Activated naive CD8-positive, alpha-beta T cell treated with anti-CD3 and anti-CD28 coated beads, Interleukin-2, amount 50 U/mL, for 24 hours (primary cell): ENCODE results near the gene ZNF541.

ENCODE experiments used
- ATAC-seq: fragments of 150-1000 bp; cut with Tn5 transposase; one replicate; pipeline ENCODE4 v1.10.0; 2021
- DNase-seq: peaks from one replicate; pipeline ENCODE4 v3.0.0; 2021
- H3K27ac Mint-ChIP-seq: one replicate; pipeline ENCODE4 v1.8.0; 2021; ENCODE audit warnings: mild to moderate bottlenecking, mixed read lengths
- H3K27me3 Mint-ChIP-seq: one replicate; pipeline ENCODE4 v1.8.0; 2021; ENCODE audit warnings: mixed read lengths
- H3K36me3 Mint-ChIP-seq: one replicate; pipeline ENCODE4 v1.8.0; 2021; ENCODE audit warnings: low read depth, mixed read lengths
- H3K4me1 Mint-ChIP-seq: one replicate; pipeline ENCODE4 v1.8.0; 2021; ENCODE audit warnings: mixed read lengths
- H3K4me3 Mint-ChIP-seq: one replicate; pipeline ENCODE4 v1.8.0; 2021; ENCODE audit warnings: mild to moderate bottlenecking, moderate library complexity, mixed read lengths
- H3K9me3 Mint-ChIP-seq: one replicate; pipeline ENCODE4 v1.8.0; 2021; ENCODE audit warnings: mixed read lengths

Gene ZNF541

GRCh38 chr19:47573071-47574026 is at the start of gene ZNF541:
Gene ZNF541 (minus strand): TSS chr19:47573148. CDS start chr19:47555856, 17,292 bp downstream.
- peak within 1 kb of the TSS; percentile 28 for H3K27ac Mint-ChIP-seq
- H3K36me3 Mint-ChIP-seq, result peaks cover 2% of the 10 kb centered on the region
- peaks cover 26% of the 10 kb centered on the region for H3K4me1 Mint-ChIP-seq
- H3K27me3 Mint-ChIP-seq, result peaks cover 11% of the 10 kb centered on the region
- peak; percentile 57 for ATAC-seq
- no peaks in the 10 kb centered on the region for H3K9me3 Mint-ChIP-seq
- DNase-seq, result peak; percentile 70
- H3K4me3 Mint-ChIP-seq, result no peak within 1 kb of the TSS

DNA sequence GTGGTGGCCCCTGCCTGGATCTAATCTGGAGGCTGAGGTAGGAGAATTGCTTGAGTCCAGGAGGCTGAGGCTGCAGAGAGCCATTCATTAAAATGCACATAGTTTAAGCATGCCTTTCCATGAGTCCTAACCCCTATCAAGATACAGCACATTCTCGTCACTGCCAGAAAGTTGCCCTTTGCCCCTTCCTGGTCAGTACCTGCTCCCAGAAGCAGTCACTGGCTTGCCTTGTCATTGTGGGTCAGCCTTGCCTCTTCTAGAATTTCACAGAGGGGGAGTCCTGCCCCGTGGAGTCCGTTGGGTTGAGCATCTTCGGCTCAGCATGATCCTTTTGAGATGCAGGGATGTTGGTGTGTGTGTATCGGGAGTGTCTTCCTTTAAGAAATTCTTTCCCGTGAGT is 46.8 kb upstream of the ZNF541 start:
- H3K4me3 Mint-ChIP-seq, result no peak overlapping the region
- H3K4me1 Mint-ChIP-seq, result peaks cover 13% of the 10 kb centered on the region
- DNase-seq (no peak), ATAC-seq (no peak)
- no peak overlapping the region for H3K27ac Mint-ChIP-seq
- peaks cover 6% of the 10 kb centered on the region for H3K36me3 Mint-ChIP-seq
- no peaks in the 10 kb centered on the region for H3K27me3 Mint-ChIP-seq
- no peaks in the 10 kb centered on the region for H3K9me3 Mint-ChIP-seq

DNA sequence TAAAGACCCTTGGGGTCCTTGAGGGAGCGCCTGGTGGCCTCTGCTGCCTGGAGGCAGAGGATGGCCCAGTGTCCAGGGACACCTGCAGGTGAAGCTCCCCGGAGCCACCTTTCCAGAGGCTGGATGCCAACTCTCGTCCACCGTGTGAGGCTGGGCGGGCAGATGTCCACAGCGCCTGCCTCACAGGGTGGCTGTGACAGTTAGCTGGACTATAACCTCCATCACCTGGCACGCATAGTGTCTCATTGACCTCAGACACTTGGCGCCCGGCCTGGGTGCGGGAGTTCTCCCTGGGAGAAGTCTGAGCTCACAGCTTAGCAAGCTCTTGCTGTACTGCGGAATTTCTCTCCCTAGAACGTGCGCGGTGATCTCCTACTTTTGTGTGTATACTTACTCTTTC is 45.8 kb upstream of the ZNF541 start:
- H3K27ac Mint-ChIP-seq, result no peak overlapping the region
- no peaks in the 10 kb centered on the region for H3K9me3 Mint-ChIP-seq
- no peak for ATAC-seq
- H3K36me3 Mint-ChIP-seq, result peaks cover 3% of the 10 kb centered on the region
- no peaks in the 10 kb centered on the region for H3K27me3 Mint-ChIP-seq
- H3K4me1 Mint-ChIP-seq, result peaks cover 13% of the 10 kb centered on the region
- no peak overlapping the region for H3K4me3 Mint-ChIP-seq
- DNase-seq, result no peak

GRCh38 chr19:47615714-47616113 is 42.8 kb upstream of the ZNF541 start:
- ATAC-seq, result no peak
- H3K36me3 Mint-ChIP-seq, result peaks cover 3% of the 10 kb centered on the region
- no peak overlapping the region for H3K4me3 Mint-ChIP-seq
- no peak overlapping the region for H3K27ac Mint-ChIP-seq
- DNase-seq, result no peak
- H3K27me3 Mint-ChIP-seq, result no peaks in the 10 kb centered on the region
- peaks cover 18% of the 10 kb centered on the region for H3K4me1 Mint-ChIP-seq
- no peaks in the 10 kb centered on the region for H3K9me3 Mint-ChIP-seq

DNA sequence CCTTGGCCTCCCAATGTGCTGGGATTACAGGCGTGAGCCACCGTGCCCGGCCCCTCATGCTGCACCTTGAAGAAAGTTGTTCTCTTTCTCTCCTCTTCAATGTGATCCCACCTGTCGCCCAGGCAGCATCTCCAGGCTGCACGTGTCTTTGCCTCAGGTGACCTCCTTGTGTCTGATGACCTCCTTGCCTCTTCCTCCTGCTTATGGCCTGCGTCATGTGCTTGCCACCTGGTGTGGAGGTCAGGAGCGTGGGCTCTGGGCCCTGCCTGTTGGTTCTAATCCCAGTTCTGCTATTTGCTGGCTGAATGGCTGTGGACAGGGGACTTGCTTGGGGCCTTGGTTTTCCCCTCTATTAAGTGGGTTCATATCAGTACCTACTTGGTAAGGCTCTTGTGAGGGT is 42.3 kb upstream of the ZNF541 start:
- H3K27ac Mint-ChIP-seq, result no peak overlapping the region
- DNase-seq (no peak), ATAC-seq (no peak)
- H3K4me1 Mint-ChIP-seq, result peaks cover 22% of the 10 kb centered on the region
- no peaks in the 10 kb centered on the region for H3K9me3 Mint-ChIP-seq
- no peak overlapping the region for H3K4me3 Mint-ChIP-seq
- peaks cover 3% of the 10 kb centered on the region for H3K36me3 Mint-ChIP-seq
- H3K27me3 Mint-ChIP-seq, result no peaks in the 10 kb centered on the region

DNA sequence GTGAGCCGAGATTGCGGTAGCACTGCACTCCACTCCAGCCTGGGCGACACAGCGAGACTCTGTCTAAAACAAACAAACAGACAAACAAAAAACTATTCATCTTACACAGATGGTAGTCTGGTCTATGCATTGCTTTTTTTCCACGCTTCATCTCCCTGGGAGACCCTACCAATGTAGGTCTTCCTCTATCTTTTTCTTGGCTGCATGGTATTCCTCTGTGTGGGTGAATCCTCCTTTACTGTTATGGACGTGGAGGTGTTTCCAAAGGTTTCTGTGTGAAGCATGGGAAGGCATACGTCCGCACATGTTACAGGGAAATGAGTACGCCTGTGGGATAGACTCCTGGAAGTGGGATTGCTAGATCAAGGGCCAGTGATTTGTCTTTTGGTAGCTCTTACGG is 41.6 kb upstream of the ZNF541 start:
- no peak for ATAC-seq
- Mint-ChIP-seq H3K27ac (no peak overlapping the region), H3K4me3 (no peak overlapping the region), H3K4me1 (peaks cover 20% of the 10 kb centered on the region), H3K27me3 (no peaks in the 10 kb centered on the region), H3K36me3 (peaks cover 3% of the 10 kb centered on the region), H3K9me3 (no peaks in the 10 kb centered on the region)
- DNase-seq, result no peak

DNA sequence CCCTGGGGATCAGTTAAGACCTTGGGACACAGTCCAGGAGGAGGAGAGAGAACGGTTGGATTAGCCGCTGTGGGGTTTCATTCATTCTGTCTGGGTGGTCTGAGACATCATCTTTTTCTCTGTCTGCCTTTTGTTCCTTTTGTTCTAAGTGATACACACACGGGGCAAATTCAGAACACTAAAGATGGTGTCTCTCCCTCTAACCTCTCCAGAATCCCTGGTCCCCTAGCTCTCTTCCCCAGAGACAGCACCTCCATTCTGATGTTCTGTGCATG is 41.0 kb upstream of the ZNF541 start:
- no peaks in the 10 kb centered on the region for H3K27me3 Mint-ChIP-seq
- no peak for DNase-seq
- H3K27ac Mint-ChIP-seq, result no peak overlapping the region
- H3K36me3 Mint-ChIP-seq, result peaks cover 3% of the 10 kb centered on the region
- ATAC-seq, result no peak
- no peaks in the 10 kb centered on the region for H3K9me3 Mint-ChIP-seq
- peaks cover 21% of the 10 kb centered on the region for H3K4me1 Mint-ChIP-seq
- no peak overlapping the region for H3K4me3 Mint-ChIP-seq

- Mint-ChIP-seq H3K4me3 (no peak overlapping the region), H3K4me1 (peaks cover 22% of the 10 kb centered on the region), H3K27ac (no peak overlapping the region), H3K9me3 (no peaks in the 10 kb centered on the region), H3K36me3 (peaks cover 3% of the 10 kb centered on the region), H3K27me3 (no peaks in the 10 kb centered on the region)
- DNase-seq, result no peak
- no peak for ATAC-seq
Measured at GRCh38 chr19:47613165-47614020, 40.4 kb upstream of the ZNF541 start.

DNA sequence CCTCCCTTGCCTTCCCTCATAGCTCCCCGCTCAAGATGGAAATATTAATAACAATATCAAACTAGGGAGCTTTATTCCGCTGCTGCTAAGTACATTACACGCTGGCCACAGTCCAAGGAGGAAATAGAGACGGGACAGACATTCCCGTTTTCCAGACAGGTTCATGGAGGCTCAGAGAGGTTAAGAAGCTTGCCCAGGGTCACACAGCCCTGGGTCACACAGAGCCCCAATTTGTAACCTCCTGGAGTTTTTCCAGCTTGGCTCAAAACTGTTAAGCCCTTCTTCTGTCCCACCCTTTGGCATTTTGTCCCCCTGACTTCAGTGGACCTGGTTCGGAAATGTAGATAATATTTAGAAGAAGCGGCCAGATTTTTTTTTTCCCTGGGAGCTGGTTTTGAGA is 38.0 kb upstream of the ZNF541 start:
- H3K9me3 Mint-ChIP-seq, result no peaks in the 10 kb centered on the region
- H3K4me1 Mint-ChIP-seq, result peaks cover 24% of the 10 kb centered on the region
- ATAC-seq (no peak), DNase-seq (no peak)
- peak overlapping the region; percentile 62 for H3K4me3 Mint-ChIP-seq
- peaks cover 3% of the 10 kb centered on the region for H3K36me3 Mint-ChIP-seq
- no peaks in the 10 kb centered on the region for H3K27me3 Mint-ChIP-seq
- no peak overlapping the region for H3K27ac Mint-ChIP-seq

DNA sequence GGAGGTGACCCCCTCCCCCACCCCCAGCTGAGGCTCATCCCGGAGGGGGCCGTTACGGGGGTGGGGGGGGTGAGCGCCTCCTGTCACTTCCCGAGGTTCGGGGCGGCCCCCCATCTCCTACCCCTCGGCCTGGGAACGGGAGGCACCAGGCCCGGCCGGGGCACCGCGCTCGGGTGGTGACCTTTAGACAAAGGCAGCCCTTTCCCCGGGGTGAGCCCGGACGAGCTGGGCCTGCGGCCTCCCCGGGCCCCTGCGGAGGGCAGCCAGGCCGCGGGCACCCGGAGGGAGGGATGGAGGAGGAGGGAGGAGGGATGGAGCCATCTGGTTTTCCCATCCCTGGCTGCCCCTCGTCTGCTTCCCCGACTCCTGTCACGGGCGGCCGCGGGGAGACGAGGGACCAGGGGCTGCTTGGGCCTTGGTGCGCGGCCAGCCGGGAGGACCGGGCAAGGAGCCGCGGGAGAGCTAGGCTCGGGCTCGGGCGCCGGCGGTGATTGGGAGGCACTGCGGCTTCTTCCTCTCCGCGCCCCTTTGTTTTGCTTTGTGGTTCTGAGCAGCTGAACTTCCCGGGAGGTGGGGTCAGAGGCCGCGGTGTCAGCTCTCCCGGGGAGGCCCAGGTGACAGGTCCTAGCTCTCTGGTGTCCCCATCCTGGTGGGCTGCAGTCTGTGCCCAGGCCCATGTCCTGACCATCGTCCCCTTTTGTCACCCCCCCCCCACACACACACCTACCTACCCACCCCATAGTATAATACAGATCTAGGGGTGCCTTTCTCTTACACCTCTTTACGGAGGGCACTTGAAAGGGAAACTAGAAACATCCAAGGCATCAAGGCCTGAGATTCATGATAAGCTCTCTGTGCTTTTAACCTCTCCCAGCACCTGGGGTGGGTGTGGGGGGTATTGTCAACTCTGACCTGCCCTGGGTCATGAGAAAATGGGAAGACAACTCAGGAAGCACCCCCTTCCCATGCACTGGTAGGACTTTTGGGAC is 37.3 kb upstream of the ZNF541 start:
- Mint-ChIP-seq H3K36me3 (peaks cover under 1% of the 10 kb centered on the region), H3K4me3 (peak overlapping the region; percentile 62), H3K27ac (no peak overlapping the region), H3K9me3 (no peaks in the 10 kb centered on the region), H3K27me3 (no peaks in the 10 kb centered on the region), H3K4me1 (peaks cover 21% of the 10 kb centered on the region)
- peak; percentile 55 for DNase-seq
- ATAC-seq, result no peak

- peak; percentile 84 for DNase-seq
- Mint-ChIP-seq H3K27ac (peak within 1 kb of the TSS; percentile 94), H3K4me3 (peak within 1 kb of the TSS; percentile 93), H3K9me3 (no peaks in the 10 kb centered on the region), H3K36me3 (no peaks in the 10 kb centered on the region), H3K27me3 (no peaks in the 10 kb centered on the region), H3K4me1 (peaks cover 23% of the 10 kb centered on the region)
- peak; percentile 69 for ATAC-seq
Measured at GRCh38 chr19:47608969-47609905, 36.3 kb upstream of the ZNF541 start, which contains the start of gene BICRA. Gene BICRA (plus strand): TSS chr19:47609134. CDS start chr19:47673575, 64,441 bp downstream.

DNA sequence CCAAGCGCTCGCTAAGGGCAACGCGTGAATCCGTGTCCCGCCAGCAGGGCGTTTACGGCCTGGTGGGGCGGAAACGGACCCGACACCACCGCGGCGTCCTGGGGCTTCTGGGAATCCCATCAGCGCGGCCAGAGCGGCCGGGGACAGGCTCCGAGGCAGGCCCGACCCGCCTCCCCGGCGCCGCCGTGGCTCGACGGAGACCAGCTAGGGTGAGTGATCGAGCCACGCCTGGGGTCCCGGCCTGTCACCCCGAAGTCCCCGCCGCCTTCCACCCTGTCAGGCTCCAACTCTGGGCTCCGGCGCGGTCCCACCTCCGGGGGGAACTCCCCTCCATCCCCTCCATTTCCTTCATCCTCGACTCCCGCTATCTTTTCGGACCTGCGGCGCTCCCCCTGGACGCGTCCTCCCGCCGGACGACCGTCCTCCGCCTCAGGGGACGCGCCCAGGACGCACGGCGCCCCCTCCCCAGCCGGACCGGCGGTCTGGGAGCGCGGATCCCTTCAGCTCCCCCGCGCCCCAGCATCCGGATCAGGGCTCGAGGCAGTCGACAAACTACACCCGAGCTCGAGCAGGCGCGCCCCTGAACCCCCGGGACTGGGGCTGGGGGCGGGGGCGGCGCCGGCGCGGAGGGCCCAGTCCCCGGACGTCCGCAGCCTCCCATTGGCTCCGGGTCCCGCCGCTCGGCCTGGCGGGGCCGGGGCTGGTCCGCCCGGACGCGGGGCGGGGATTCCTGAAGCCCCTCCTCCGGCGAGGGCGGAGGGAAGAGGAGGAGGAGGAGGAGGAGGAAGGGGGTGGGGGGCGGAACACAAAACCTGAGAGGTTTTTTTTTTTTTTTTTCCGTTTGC is 35.3 kb upstream of the ZNF541 start:
- ATAC-seq (peak; percentile 89), DNase-seq (peak; percentile 97)
- peak overlapping the region; percentile 68 for H3K27ac Mint-ChIP-seq
- H3K4me3 Mint-ChIP-seq, result peak overlapping the region; percentile 81
- no peaks in the 10 kb centered on the region for H3K27me3 Mint-ChIP-seq
- no peaks in the 10 kb centered on the region for H3K9me3 Mint-ChIP-seq
- H3K36me3 Mint-ChIP-seq, result no peaks in the 10 kb centered on the region
- peaks cover 29% of the 10 kb centered on the region for H3K4me1 Mint-ChIP-seq
